ENCODE measurements around the gene BLMH.

BLMH gene

GRCh38 chr17:30248786-30249185 is 43.0 kb downstream of the BLMH start:
- no peak for DNase-seq

DNA sequence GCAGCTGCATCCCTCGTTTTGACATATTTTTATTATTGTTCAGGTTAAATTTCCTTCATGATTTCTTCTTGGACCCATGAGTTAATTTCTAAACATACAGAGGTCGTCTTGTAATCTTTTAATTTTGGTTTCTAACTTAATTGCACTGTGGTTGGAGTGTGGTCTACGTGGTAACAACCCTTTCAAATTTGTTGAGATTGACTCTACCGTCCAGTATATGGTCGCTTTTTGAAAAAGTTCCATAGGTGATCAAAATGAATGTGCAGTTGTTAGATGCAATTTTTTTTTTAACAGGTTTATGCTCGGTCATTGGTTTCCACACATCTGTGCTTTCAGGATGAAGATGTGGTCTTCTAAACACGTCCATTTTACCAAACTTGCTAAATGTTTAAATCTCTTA is 45.3 kb downstream of the BLMH start:
- no peak for DNase-seq

GRCh38 chr17:30244853-30245385 is 46.8 kb downstream of the BLMH start:
- DNase-seq = no peak

- DNase-seq = no peak
Observed at GRCh38 chr17:30243568-30243967, 48.2 kb downstream of the BLMH start.

DNA sequence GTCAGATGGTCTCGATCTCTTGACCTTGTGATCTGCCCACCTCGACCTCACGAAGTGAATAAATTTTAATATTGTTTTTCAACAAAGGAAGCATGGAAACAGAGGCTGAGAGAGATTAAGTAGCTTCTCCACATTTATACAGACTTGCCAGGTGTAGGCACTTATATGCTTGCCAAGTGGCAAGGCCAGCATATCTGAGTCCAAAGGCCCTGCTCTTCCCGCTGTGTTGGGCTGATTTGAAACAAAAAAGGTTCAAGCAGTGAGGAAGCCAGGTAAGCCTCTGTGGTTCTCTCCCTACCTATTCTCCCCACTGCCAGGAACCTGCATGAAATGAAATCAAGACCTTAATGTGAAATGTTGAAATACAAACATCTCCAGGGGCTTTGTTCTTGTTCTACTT is 48.7 kb downstream of the BLMH start:
- DNase-seq = no peak

DNA sequence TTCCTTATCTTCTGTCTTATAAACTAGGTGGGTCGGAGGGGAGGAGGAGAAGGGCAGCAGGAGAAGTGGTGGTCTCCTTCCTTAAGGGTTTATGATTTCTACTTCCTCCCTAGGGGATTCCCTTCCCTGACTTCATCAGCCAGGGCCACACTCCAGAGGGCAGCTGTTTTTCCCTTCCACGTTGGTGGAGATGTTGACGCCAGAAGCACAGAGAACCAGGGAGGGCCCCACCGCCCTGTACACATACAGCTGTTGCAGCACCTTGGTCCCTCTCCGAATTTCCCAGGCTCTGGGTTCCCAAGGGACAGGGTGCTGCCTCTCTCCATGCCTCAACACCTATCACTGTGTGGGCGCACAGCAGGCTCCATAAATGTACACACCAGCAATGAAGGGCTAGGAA is 50.7 kb downstream of the BLMH start:
- DNase-seq = no peak

GRCh38 chr17:30240177-30240576 is 51.6 kb downstream of the BLMH start:
- no peak for DNase-seq

DNA sequence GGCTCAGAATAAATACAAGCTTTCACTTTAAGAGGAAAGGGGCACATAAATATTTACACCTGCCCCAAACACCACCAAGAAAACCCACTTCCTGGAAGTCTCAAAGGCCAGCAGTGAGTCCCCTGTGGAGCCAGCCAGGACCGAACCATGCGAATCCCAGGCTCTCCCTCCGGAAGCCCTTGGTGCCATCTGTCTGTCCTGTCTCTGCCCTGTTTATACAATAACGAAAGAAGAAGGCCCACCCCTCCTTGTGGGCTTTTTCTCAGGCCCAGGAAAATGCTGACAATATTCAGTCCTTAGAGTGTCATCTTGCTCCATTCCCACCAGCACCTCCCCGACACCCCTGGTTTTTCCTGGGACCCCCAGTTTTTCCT is 52.7 kb downstream of the BLMH start:
- DNase-seq = no peak

GRCh38 chr17:30238387-30239088 is 53.2 kb downstream of the BLMH start:
- DNase-seq = no peak

- DNase-seq = no peak
Observed at GRCh38 chr17:30238003-30238344, 53.8 kb downstream of the BLMH start.

GRCh38 chr17:30237296-30238002 is 54.3 kb downstream of the BLMH start:
- DNase-seq = no peak

- peak; percentile 27 to 35 for DNase-seq
Observed at GRCh38 chr17:30236766-30237165, 55.0 kb downstream of the BLMH start.

- no peak for DNase-seq
Observed at GRCh38 chr17:30236297-30236624, 55.5 kb downstream of the BLMH start.

DNA sequence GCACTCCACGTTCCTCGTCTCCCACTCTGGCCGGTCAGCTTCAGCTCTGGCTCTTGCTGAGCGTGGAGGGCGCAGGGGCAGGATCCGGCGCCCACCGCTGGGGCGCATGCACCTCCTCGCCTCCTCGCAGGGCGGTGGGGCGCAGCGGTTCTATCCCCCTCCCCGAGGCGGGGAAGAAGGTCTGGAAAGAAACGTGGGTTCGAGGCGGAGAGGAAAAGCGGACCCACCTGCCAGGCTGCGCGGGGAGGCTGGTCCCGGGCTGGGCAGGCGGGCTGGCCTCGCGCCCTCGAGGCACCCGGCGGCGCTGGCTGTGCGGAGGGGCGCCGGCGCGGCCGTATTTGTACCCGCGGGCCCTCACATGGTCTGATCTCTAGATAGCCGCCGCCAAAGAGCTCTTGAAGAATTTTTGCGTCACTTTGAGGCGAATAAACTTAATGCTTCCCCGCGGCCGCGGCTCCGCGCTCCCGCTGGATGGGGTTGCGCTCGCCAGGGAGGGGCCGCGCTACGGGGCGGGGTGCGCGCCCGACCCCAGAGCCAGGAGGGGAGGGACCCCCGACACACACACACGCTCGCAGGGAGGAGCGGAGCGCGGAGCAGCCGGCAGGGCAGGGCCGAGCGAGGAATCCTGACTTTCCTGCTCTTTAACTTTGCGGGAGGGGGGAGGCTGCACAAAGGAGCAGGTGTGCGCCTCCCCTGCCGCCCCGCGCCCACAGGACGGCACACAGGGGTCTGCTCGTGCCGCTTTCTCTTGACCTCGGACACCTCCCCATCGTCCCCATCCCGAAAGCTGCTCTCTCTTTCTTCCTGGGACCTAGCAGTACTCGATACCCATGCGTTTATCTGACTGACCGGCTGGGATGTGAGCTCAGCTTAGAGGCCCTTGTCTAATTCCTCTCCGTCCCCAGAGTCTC is 56.1 kb downstream of the BLMH start, which contains the start of gene SLC6A4:
Gene SLC6A4, minus strand, starts transcription at position 312 of the 911 bp plus-strand sequence. CDS start 13,739 bp downstream, outside the sequence.
- DNase-seq = no peak

DNA sequence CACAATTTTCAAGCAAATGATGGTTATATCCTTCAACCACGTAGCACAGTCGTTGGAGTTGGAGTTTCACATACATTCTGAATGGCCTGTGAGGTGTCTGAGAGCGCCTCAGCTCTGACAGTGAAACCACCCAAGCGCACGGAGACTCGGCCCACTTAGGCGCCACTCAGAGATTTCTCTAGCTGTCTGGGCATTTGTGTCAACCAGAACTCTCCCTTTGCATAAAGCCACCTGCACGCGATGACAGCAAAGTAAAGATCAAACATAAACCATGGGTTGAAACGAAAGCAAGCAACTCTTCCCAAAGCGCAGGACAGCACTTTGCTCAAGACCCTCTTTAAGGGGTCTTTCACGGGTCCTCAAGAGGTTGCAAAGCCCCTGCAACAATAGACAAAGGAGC is 56.8 kb downstream of the BLMH start:
- no peak for DNase-seq

DNA sequence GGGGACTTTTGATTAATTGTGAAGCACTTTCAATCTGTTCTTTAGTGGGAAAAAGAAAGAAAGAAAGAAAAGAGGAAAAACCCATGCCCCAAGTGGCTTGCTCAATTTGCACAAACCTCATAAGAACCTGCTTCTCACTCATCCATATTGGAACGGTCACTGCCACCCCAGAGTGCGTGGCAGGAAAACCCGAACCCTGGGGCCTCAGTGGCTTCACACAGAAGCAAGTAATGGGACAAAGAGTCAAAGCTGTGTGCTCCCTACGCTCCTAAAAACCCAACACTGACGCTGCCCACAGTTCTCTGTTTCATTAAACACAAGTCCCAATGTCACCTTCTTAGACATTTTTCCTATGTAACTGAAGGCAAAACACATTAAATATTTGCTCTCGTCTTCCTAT is 57.4 kb downstream of the BLMH start:
- no peak for DNase-seq

DNA sequence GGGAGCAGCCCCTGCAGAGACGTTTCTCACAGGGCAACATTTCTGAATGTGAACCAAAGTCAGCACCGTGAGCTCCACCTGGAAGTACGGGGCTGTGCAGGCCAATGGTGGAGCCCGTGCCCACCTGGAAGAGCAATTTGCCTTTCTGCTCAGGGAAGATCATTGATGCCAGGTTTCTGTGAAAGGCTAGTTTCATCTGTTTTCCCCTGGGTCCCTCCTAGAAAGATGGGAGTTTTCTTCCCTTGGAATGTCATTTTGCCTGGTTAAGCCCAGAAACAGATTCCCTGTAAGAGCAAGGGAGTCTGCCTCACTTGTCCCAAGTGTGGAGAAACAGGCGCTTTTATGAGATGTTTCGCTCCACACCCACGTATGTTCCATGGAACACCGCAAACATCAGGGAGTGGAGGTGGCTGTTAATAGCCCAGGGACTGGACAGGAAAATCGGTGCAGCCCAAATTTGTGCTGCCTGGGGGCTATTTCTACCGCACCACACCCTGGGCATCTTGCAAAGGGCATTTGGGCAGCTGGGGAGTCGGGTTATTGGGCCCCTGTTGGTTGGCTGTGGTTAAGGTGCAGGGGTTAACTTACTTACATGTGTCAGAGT is 58.8 kb downstream of the BLMH start:
- DNase-seq = no peak

- no peak for DNase-seq
Observed at GRCh38 chr17:30232015-30232823, 59.5 kb downstream of the BLMH start.

GRCh38 chr17:30230596-30231125 is 61.1 kb downstream of the BLMH start:
- no peak for DNase-seq

DNA sequence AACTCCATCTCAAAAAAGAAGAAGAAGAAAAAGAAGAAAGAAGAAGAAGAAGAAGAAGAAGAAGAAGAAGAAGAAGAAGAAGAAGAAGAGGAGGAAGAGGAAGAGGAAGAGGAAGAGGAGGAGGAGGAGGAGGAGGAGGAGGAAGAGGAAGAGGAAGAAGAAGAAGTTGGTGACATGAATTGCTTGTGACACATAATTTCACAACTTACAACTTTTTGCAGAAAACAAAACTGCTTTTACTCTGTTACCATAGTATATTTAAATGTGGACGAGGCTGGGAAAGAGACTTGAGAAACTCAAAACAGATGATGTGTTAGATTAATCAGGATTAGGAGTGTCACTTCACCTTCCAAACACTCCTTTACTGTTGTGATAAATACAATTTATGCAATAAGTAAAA is 61.7 kb downstream of the BLMH start:
- DNase-seq = peak; percentile 25 to 57

DNA sequence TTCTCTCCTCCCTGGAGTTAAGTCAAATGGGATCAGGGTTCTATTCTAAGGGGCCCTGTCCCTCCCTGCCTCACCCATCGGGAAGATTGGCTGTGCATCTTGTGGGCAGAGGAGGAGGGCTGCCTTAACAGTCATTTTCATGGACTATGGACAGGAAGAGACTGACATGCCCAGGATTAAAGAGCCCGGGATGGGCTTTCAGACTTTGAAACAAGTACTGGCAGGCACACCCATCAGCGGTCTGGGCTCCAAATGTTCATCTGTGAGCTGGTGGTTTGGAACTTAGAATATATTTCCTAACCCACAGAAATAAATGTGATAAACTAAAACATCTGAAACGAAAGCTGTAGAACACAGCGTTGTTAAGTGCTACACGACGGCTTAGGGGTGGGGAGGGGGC is 62.7 kb downstream of the BLMH start:
- no peak for DNase-seq

DNA sequence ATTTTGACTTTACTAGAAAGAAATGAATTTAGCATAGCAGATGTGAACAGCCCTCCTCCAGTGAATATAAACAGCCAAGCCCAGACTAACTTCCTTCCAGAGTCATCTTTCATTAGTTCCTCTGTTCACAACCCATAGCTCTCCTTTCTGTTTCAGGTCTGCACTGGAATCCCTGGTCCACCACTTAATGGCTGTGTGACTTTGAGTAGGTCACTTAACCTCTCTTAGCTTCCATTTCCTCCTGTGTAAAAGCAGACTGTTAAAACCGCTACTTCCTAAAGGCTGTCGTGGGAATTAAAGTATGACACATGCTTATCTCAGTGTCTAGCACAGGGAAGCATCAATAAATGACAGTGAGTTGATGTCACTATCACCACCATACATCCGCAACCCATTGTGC is 63.7 kb downstream of the BLMH start:
- no peak for DNase-seq
